ENCODE data around the gene S100PBP.

S100PBP gene

DNA sequence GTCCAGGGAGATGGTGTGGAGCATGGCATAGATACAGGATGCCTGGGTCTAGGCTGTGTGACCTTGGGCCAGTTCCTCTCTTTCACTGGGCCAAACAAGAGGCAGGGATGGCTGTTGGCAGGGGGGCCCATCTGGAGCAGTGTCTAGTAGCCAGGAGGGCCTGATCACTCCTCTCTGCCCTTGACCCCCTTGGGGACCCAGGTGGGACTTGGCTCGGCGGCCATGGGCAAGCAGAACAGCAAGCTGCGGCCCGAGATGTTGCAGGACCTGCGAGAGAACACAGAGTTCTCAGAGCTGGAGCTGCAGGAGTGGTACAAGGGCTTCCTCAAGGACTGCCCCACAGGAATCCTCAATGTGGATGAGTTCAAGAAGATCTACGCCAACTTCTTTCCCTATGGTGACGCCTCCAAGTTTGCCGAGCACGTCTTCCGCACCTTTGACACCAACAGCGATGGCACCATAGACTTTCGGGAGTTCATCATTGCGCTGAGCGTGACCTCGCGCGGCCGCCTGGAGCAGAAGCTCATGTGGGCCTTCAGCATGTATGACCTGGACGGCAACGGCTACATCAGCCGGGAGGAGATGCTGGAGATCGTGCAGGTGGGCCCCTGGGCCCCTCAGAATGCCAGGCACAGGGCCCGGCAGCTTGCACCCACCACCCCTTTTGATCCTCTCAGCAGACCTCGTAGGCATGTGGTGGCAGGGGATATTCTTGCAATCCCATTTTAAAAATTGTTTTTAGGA, 71.4 kb downstream of the S100PBP start:
- DNase-seq, result no peak

DNA sequence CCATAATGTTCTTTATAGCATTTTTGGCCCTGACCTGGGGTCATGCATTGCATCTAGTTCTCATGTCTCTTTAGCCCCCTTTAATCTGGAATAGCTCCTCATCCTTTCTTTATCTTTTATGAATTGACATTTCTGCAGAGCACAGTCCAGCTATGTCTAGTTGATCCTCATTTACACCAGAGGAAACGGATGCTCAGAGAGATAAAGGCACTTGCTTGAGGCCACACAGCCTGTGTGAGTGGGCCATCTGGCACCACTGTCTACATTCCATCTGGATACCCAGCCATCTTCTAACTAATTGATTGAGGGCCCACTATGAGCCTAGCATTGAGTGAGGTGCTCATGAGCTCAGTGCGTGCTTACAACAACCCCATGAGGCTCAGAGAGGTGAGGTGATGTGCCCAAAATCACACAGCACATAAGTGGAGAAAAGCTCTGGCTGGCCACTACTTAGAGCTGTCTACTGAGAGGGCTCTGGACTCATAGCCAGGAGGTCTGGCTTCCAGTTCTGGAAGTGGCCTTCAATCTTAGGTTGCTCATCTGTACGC, 72.4 kb downstream of the S100PBP start:
- DNase-seq, result no peak

- no peak for DNase-seq
Observed at GRCh38 chr1:32890516-32891240, 73.2 kb downstream of the S100PBP start.

DNA sequence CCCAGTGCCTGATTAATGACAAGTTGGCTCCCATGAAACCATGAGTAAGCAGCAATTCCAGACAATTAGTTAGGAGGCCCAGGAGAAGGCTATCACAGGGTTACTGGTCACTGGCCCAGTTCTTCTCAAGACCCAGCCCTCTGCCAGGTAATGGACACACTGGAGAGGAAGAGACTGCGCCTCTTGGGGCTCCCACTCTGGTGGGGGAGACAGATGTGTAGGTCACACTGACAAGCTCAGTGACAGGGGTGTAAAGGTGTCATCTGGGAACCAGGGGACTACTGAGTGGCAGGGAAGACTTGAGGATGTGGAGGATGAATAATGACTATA, 73.8 kb downstream of the S100PBP start:
- no peak for DNase-seq

DNA sequence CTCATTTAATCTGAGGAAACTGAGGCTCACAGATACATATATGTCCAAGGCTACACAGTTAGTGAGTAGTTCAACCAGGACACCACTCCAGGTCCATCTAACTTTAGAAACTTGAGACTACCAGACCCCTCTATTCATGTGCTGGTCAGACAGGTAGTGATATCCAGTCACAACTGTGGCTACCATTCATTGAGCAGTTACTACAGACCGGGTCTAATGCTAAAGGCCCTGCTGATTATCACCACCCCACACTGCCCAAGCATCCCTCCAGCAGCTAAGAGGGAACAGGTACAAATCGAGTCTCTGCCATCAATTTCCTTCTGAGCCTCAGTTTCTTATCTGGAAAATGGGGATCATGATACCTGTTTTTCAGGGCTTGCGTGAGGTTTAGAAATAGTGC, 74.2 kb downstream of the S100PBP start:
- DNase-seq, result no peak

DNA sequence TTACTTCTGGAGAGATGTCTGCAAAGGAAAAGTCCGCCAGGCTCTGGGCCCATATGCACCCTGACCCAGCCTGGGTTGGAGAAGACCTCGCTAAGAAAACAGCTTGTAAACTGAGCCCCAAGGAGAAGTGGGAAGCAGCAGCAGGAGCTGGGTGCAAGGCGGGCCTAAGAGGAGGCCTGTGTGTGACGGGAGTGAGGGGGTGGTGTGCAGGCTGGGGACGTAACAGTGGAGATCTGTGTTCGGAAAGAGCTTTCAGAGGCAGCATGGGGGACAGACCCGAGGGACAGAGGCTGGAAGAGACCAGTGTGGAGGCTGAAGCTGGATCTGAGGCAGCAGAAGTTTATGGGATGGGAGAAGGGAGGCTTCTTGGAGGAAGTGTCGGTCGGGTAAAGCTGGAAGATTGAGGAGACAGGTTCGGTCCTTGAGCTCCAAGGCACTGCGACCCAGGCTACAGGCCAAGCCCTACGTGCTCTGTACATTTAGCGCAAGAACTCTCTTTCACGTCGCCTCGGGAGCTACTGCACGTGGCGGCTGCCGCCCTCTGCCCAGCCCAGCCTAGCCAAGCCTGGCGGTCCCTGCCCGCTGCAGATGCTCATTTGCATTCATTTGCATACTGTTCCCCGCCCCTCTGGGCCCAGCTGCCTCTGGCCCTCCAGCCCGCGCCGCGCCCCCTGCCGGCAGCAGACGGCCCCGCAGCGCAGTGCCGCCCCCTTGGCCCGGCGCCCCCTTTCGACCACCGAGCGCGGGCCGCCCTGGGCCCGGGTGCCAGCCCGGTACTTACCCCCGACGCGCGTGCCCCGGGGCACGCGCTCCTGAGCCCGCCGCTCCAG, 75.1 kb downstream of the S100PBP start:
- DNase-seq, result no peak

DNA sequence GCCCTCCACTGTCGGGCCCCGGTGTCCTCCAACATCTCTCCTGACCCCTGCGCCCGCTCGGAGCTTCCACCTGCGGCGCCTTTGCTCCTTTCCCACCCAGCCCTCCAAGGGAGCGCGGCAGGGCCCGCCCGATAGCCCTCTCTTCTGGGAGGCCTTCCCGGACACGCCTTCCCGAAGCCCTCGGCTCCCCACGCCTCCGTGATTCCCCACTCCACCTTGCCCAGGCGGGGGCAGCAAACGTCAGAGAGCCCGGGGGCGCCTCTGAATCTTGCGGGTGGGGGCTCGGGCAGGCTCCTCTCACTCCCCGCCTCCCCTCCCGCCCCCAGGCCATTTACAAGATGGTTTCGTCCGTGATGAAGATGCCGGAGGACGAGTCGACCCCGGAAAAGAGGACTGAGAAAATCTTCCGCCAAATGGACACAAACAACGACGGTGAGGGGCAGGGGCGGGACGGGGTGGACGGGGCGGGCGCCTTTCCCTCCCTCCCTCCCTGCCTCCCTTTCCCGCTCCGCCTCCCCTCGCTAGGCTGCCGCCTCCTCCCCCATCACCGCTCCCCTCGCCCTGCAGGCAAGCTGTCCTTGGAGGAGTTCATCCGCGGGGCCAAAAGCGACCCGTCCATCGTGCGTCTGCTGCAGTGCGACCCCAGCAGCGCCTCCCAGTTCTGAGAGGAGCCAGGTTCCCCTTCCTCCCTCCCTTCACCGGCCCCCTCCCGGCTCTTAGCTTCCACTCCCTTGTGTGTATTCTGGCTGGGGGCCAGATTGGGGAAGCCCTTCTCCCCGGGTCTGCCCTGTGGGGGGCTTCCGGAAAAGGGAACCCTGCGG, 76.0 kb downstream of the S100PBP start:
- no peak for DNase-seq

GRCh38 chr1:32894019-32894600, 76.7 kb downstream of the S100PBP start:
- DNase-seq, result no peak

DNA sequence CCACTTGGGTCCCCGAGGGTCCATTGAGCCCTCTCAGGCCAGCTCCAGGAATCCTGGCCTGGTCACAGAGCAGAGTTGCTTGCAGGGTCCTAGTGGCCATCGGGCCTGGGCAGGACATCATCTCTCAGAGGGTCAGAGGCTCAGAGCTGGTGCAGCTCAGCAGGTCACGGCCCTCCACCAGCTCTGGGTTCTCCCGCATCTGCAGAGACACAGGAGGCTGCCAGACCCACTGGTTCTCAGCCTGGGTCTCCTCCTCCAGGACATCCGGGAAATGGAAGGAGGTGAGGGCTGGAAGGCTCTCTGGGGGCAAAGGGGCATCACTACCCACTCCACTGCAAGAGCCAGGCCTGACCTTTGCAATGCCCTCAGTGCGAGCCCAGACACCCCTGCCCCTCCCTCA, 77.2 kb downstream of the S100PBP start:
- DNase-seq, result no peak

DNA sequence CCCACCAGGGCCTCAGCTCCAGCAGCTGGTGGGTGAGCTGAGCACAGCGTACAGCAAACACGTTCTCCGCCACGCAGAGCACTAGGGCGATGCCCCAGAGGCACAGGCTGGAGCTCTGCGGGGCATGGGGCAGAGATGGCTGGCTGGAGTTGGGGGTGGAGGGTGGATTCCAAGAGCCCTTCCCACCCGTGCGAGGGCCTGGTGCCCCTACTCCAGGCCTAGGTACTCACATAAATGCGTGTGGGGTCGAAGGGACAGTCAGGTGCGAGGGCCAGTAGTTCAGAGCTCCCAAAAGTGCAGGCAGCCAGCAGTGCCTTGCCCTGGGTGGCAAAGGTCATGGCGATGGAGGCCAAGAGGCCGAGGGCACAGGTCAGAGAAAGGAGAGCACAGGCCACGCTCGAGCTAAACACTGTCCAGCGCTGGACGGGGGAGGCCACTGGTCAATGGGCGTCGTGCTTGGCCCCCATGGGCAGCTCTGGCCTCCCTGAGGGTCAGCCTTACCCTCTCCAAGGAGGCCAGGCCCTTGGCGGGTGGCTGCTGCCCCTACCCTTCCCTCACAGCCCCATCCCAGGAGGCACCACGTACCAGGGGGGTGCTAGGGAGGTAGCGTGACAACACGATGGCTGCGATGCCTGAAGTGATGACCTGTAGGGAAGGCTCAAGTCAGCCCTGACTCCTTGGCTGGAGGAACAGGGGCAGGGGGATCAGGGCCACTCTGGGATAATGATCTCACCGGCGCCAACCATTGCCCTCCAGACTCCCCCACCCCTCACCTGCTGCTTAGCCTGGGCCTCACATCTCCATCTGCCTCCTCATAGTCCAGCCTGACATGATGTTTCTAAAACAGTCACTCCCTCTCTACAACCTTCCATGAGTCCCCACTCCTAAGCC, 78.1 kb downstream of the S100PBP start:
- DNase-seq, result no peak

- DNase-seq, result no peak
Observed at GRCh38 chr1:32896451-32896850, 79.0 kb downstream of the S100PBP start.

GRCh38 chr1:32897082-32898049, 79.9 kb downstream of the S100PBP start:
- DNase-seq, result no peak

DNA sequence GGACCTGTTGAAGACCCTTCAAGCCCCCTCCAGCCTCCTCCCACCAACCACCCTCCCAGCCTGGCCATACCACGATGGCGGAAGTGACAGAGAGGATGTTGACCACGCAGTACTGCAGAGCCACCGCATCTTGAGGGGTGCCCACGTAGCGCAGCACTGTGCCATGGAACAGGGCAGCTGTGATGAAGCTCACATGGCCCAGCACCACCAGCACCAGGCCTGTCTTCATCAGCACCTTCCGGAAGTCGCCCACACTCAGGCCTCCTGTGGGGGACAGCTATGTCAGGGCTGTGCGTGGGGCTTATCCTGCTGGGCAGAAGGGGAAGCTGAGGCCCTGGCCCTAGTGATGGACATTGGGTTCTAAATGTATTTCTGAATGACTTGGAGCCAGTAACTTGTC, 80.6 kb downstream of the S100PBP start:
- DNase-seq, result no peak

- no peak for DNase-seq
Observed at GRCh38 chr1:32898958-32899357, 81.5 kb downstream of the S100PBP start.

DNA sequence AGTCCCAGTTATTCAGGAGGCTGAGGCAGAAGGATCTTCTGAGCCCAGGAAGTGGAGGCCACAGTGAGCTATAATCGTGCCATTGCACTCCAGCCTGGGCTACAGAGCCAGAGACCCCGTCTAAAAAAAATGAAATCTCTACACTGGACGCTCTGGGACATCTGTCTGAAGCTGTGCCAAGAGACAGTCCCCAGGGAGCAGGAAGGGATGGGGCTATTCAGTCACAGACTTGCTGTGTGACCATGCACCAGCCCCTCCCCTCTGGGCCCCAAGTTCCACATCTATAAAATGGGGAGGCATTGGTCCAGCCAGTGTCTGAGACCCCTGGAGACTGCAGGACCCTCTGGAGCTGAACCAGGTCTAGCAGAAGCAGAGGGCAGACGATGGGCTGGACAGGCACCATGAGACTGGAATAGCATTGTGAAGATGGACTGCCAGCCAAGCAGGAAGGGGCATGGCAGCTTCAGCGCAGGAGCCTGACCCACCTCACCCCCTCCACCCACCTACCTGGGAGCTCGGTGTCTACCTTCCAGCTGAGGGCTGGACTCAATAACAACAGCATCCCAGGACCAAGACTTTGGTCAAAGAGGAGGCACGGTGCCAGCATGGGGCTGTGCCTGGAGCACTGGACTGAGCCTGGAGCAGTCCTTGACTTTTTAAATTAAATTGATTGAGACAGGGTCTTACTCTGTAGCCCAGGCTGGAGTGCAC, 82.3 kb downstream of the S100PBP start:
- DNase-seq, result no peak

DNA sequence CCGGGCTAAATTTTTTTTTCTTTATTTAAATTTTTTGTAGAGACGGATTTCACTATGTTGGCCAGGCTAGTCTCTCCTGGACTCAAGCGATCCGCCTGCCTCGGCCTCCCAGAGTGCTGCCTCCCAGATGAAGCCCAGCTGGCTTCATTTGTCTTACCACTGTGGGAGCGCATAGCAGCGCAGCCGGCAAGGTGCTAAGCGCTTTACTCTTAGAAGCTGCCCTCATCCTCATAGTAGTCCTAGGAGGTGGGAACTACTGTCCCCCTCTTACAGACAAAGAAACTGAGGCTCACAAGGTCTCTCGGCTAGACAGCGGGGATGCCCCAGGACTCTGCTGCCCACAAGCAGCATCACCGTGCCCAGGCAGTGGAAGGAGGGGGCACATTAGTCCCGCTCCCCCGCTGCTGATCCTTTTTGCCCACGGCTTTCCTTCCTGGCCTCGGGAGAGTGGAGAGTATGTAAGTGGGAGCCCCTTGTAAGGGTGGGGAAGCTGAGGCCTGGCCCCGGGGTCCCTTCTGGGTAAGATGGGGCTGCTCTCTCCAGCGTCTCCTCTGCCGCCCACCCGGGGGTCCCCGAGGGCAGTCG, 83.0 kb downstream of the S100PBP start:
- DNase-seq, result no peak

- DNase-seq, result no peak
Observed at GRCh38 chr1:32900956-32901822, 83.7 kb downstream of the S100PBP start, which contains the start of gene TMEM54. Gene TMEM54, minus strand, starts transcription at chr1:32901389. Its CDS starts 151 bp downstream, at chr1:32901238.
